GM18511 (cell line): ENCODE data around the gene PCSK4.
"Not testable (repeated sequence)": the region's sequence is repeated elsewhere in the genome, so short reads cannot be mapped to it uniquely, and the experiment has no call there.

Source experiments
- ATAC-seq: cut with Tn5 transposase; IDR thresholded peaks from one replicate; pipeline ENCODE4 v1.9.1; 2021; ENCODE audit warnings: mild to moderate bottlenecking, moderate library complexity; ENCODE audit not compliant: unreplicated experiment

PCSK4 gene

DNA sequence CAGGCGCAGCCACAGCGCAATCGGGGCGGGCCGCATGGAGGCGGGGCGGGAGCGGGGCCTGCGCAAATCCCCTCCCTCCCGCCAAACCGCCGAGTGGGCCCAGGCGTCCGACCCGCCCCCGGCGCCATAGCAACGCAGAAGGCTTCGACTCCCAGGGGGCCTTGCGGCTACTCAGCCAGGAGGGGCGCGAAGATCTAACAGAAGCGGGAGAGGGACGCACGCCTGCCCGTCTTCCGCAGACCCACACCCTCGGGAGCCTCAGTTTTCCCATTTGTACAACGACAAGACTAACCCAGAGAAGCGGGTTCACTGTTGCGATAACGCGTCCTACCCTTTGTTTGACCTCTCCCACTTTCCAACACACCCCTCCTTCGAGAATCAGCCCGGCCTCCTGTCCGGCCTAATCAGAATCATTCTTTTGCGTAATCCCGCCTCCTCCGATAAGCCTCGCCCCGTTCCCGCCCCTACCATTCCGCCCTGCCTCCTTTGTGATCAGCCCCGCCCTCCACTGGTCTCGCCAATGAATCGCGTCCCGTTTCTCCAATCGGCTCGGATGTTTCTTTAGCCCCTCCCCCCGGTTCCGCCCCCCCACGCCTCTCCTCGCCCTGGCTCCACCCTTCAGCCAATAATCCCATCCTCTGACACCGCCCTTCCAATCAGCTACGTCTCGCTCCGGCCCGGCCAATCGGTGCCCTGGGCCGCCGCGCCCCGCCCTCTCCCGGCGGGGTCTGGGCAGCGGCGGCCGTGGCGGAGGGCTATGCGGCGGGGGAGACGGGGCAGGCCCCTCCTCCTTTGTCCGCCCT lies at the start of gene PCSK4:
TSS of gene PCSK4 (minus strand) at position 40 of the 803 bp plus-strand sequence. CDS start at position 36, 4 bp downstream.
- peak; percentile 80 for ATAC-seq

GRCh38 chr19:1539749-1540148 lies 49.6 kb upstream of the PCSK4 start:
- ATAC-seq, result not testable (repeated sequence)

DNA sequence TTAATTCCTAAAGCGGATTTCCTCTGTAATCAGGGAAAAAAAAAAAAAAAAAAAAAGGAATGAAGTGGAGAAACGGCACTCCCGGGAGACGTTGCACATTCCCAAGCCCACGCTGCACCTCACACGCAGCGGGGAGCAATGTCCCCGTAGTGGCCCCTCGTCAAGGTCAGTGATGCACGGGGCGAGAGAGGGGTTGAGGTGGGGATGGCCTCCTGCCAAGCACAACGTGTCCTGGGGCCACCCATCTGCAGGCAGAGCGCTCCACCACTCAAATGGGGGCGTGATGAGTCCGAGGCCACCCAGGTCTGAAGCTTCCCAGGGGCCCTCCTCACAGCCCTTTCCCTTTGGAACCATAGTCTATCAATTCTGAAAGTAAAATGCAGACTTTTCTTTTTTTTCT lies 48.8 kb upstream of the PCSK4 start:
- no peak for ATAC-seq

DNA sequence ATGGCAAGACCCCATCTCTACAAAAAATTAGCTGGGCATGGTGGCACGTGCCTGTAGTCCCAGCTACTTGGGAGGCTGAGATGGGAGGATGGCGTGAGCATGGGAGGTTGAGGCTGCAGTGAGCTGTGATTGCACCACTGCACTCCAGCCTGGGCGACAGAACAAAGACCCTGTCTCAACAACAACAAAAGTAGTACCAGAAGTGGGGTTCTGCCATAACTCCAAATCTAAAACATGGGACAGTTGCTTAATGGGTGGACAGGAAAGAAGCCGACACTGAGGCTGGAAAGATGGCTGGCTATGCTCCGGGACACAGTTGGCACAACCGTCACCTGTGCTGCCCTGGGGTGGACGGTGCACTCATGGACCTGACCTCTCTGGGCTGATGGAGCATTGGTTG lies 45.5 kb upstream of the PCSK4 start:
- not testable (repeated sequence) for ATAC-seq

- ATAC-seq, result no peak
Measured at GRCh38 chr19:1534972-1535371, 44.8 kb upstream of the PCSK4 start.

DNA sequence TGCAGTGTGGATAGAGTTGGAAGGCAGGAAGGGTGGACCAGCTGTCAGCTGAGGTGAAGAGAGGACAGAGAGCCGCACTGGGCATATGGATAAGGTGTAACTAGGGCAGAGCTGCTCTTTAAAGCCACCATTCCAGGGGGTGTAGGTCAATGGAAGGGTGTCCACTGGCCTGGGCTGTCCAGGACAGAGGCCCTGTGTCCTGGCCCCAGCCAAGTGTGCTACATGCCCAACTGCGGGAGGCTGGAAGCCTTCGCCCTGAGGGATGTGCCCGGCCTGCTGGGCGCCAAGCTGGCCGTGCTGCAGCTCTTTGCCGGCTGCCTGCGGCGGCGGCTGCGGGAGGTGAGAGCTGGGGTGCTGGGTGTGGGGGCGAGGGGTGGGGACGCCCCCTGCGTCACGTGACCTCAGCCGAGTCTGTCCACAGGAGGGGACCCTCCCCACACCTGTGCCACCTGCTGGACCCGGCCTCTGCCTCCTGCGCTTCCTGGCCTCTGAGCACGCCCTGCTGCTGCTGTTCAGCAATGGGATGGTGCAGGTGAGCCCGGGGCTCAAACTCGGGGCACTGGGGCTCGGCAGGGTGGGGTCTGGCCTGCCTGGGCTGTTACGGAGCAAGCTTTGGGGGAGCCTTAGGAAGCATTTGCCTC lies 43.5 kb upstream of the PCSK4 start:
- no peak for ATAC-seq

DNA sequence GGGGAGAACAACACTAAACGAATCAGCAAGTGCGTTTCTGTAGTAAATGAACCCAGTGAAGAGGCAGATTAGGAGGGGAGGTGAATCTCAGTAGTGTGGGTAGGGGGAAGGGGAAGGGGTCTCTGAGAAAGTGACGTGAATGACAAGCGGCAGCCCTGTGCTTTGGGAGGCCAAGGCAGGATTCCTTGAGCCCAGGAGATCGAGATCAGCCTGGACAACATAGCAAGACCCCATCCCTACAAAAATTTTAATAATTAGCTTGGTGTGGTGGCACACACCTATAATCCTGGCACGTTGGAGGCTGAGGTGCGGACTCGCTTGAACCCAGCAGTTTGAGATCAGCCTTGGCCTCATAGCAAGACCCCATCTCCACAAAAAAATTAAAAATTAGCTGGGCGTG lies 41.9 kb upstream of the PCSK4 start:
- ATAC-seq, result no peak

DNA sequence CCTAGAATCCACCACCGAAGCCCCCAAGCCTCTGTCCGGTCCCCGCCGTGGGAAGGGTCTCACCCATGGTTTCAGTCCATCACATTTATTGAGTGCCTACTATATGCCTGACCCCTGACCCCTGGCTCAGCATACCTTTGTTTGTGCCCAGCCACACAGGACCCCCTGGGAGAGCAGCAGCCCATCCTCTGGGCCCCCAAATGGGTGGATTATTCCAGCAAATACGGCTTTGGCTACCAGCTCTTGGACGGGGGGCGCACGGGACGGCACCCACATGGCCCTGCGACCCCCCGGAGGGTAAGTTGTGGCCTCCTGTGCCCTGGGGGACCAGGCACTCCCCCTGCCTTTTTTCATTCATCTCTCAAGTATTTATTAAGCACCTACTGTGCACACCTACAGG lies 41.4 kb upstream of the PCSK4 start:
- no peak for ATAC-seq

- not testable (repeated sequence) for ATAC-seq
Measured at GRCh38 chr19:1530856-1531255, 40.7 kb upstream of the PCSK4 start.

- ATAC-seq, result no peak
Measured at GRCh38 chr19:1529430-1529816, 39.3 kb upstream of the PCSK4 start.

GRCh38 chr19:1528596-1529429 lies 38.7 kb upstream of the PCSK4 start:
- no peak for ATAC-seq

GRCh38 chr19:1527650-1528309 lies 37.6 kb upstream of the PCSK4 start:
- no peak for ATAC-seq

DNA sequence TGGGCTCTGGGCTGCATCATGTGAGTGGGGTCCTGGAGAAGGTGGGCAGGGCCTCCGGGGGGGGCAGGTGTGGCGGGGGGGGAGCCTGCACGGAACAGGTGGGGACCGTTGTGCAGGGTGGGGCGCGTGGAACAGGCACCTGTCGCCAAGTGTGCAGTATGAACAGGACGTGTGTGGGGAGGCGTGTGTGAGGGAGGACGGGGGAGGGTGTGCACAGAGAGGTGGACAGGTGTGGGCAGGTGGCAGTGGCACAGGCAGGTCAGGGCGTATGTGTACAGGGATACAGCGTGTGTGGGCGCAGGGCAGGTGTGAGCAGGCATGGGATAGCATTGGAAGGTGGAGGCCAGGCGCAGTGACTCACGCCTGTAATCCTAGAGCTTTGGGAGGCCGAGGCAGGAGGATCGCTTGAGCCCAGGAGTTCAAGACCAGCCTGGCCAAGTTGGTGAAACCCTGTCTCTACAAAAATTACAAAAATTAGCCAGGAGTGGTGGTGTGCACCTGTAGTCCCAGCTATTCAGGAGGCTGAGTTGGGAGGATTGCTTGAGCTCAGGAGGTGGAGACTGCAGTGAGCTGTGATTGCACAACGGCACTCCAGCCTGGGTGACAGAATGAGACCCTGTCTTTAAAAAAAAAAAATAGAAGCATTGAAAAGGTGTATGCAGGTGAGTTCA lies 37.0 kb upstream of the PCSK4 start:
- no peak for ATAC-seq

DNA sequence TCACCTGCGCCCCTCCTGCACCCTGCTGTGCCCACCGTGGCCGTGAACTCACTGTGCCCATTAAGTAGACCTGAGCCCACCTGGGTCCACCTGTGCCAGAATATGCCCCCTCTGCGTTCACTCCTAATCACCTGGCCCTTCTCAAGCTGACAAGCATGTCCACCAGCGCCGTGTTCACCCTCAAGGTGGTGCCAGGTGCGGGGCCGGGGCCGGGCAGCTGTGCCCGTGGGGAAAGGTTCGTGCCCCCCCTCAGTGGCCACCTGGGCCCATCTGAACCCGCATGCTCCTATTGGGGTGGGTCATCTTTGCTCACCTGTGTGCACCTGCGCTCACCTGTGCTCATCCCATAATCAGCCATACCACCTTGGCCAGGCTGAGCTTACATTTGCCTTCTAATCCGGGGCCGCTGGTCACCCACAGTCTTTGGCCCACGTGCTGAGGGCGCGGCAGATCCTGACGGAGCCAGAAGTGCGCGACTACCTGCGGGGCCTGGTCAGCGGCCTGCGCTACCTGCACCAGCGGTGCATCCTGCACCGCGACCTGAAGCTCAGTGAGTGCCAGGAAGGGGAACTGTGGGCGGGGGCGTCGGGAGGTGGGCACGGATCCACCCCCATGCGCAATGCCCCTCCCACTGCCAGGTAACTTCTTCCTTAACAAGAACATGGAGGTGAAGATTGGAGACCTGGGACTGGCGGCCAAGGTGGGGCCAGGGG lies 36.1 kb upstream of the PCSK4 start:
- ATAC-seq, result no peak

GRCh38 chr19:1525343-1525742 lies 35.2 kb upstream of the PCSK4 start:
- no peak for ATAC-seq

DNA sequence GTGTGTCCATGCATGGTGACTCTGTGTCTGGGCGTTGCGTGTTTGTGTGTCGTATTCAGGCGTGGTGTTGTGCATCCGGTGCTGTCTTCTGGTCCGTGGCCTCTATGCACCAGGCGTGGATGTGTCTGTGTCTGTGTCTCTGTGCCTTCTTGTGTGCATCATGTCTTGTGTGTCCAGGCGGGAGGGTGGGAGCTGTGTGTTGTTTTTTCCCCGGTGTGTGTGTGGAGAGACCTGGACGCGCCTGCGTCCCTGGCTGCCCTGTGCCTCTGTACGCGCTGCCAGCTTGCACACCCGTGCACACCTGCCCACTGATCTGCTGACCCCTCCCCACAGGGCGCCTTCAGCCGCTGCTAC lies 34.8 kb upstream of the PCSK4 start:
- ATAC-seq, result no peak

- no peak for ATAC-seq
Measured at GRCh38 chr19:1524287-1524971, 34.3 kb upstream of the PCSK4 start.

DNA sequence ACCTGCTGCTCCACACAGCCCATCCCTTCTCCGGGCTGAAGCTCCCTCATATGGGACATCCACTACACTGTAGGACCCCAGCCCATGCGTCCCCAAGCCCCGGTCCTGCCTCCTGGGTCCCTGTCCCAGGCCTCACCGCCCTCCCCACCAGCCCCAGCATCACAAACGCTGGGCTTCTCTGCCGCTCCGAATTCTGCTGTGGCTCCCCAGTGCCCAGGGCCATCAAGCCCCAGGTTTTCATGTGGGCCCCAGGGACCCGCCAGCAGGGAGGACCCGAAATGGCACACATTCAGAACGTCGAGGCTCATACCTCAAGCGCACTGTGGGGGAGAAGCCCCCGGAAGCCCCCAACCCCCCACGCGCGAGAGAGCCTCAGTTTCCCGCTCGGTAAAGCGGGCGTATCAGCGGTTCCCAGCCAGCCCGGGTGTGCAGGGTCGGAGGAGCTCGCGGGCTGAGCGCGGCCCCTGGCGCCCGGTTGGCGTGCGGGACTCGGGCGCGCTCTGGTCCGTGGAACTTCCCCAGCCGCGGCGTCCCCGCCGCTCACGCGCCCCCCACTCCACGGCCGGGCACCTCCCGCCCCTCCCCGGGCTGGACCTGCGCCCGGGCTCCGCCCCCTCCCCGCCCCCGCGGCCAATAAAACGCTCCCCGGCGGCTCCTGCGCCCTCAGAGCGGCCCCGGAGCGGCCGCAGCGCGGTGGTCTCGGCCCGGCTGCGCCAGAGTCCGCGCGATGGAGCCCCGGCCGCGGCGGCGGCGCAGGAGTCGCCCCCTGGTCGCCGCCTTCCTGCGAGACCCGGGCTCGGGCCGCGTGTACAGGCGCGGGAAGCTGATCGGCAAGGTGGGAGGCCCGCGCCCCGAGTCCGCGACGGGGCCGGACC lies 33.5 kb upstream of the PCSK4 start, which contains the start of gene PLK5:
TSS of gene PLK5 (plus strand) at position 666 of the 875 bp plus-strand sequence. CDS start 2,920 bp downstream, outside the sequence.
- ATAC-seq, result no peak
